HepG2 (cell line): ENCODE measurements around the gene KISS1R. TPM values are rescaled to one million over a fixed set of nuclear protein-coding genes. Genes with fewer than 3 reads are reported as not detected.

ENCODE experiments used
- ATAC-seq: fragments of 200-7000 bp; cut with Tn5 transposase; 3 replicates; pipeline ENCODE4 v1.9.1; 2020; ENCODE audit warnings: mild to moderate bottlenecking, moderate library complexity
- BruUV-seq: library from RNA; stranded (reverse); fragments of 400-500 nt; replicated peaks from 2 replicates; lab custom pipeline; 2021; lab: Mats Ljungman, UMichigan
- CTCF ChIA-PET: fragments of 300-600 bp; formaldehyde crosslinking; extraction: SDS; loops from one replicate; lab custom pipeline; 2021; ENCODE audit warnings: low total read pairs, inconsistent platforms, low intra/inter-chr PET ratio; lab: Yijun Ruan, JAX
- POLR2A ChIA-PET: fragments of 350-600 bp; sonication (Branson Sonifier 250); formaldehyde crosslinking; loops from one replicate; lab custom pipeline; 2020; ENCODE audit warnings: antibody characterized with exemption, inconsistent platforms; lab: Yijun Ruan, JAX
- DNase-seq: peaks from one replicate; pipeline ENCODE4 v3.0.0-alpha.2; 2015; ENCODE audit warnings: low spot score
- FAIRE-seq: peaks from 3 replicates; lab custom pipeline; 2011; peaks lifted over from hg19 to GRCh38; lab: Jason Lieb, UNC
- H2AFZ ChIP-seq: one replicate; pipeline ENCODE4 v1.6.1; 2011; ENCODE audit warnings: low read length, inconsistent platforms
- H3K27ac ChIP-seq: fragments of 300-600 bp; 3 replicates; pipeline ENCODE4 v1.8.0; 2011; ENCODE audit warnings: mixed run types, mild to moderate bottlenecking, mixed read lengths, low read length, inconsistent platforms; ENCODE audit not compliant: insufficient read depth; ENCODE audit errors: extremely low read length
- H3K27me3 ChIP-seq, 2 experiments: fragments of 200-600 bp in 1 of 2; 2 replicates in 1 of 2; 3 replicates in 1 of 2; pipeline versions ENCODE4 v1.6.0 to v1.8.0; 2011; ENCODE audit warnings: low read length in 2 of 2, mild to moderate bottlenecking in 2 of 2, moderate library complexity in 2 of 2, inconsistent platforms in 1 of 2; ENCODE audit not compliant: insufficient read depth in 2 of 2, control insufficient read depth in 1 of 2
- H3K36me3 ChIP-seq, 2 experiments: fragments of 200-600 bp in 1 of 2; replicated peaks in 1 of 2; 2 replicates in 1 of 2; 3 replicates in 1 of 2; pipeline versions ENCODE4 v1.5.1 to v1.8.0; 2011; ENCODE audit warnings: low read length in 2 of 2, inconsistent platforms in 1 of 2; ENCODE audit not compliant: insufficient read depth in 2 of 2, control insufficient read depth in 1 of 2
- H3K4me1 ChIP-seq: 2 replicates; pipeline ENCODE4 v1.5.1; 2012; ENCODE audit warnings: low read length, inconsistent platforms; ENCODE audit not compliant: insufficient read depth
- H3K4me2 ChIP-seq: 2 replicates; pipeline ENCODE4 v1.6.0; 2011; ENCODE audit warnings: low read depth, low read length, inconsistent platforms
- H3K4me3 ChIP-seq, 3 experiments: fragments of 200-600 bp in 1 of 3; sonication (generic), shearing (Covaris generic) in 1 of 3; replicated peaks in 1 of 3; 2 replicates each; pipeline ENCODE4 v1.5.1; 2011 to 2016; ENCODE audit warnings: low read length in 3 of 3, inconsistent platforms in 2 of 3, low read depth in 2 of 3, mild to moderate bottlenecking in 2 of 3, control low read depth in 1 of 3, mixed read lengths in 1 of 3; ENCODE audit not compliant: insufficient read depth in 1 of 3
- H3K79me2 ChIP-seq: one replicate; pipeline ENCODE4 v1.6.1; 2011; ENCODE audit warnings: low read length, inconsistent platforms; ENCODE audit not compliant: insufficient read depth
- H3K9ac ChIP-seq: 2 replicates; pipeline ENCODE4 v1.6.0; 2011; ENCODE audit warnings: mild to moderate bottlenecking, low read depth, low read length, inconsistent platforms; ENCODE audit not compliant: insufficient read depth
- H3K9me3 ChIP-seq: 2 replicates; pipeline ENCODE4 v1.5.1; 2012; ENCODE audit warnings: mild to moderate bottlenecking, low read length
- H4K20me1 ChIP-seq: 2 replicates; pipeline ENCODE4 v1.6.0; 2011; ENCODE audit warnings: inconsistent platforms, mild to moderate bottlenecking, low read length, moderate library complexity; ENCODE audit not compliant: insufficient read depth
- EHMT2 ChIP-seq: fragments of 200-600 bp; sonication (generic); IDR thresholded peaks from 2 replicates; pipeline ENCODE4 v1.7.0; 2017; ENCODE audit warnings: antibody characterized with exemption, low read depth, low read length, borderline replicate concordance
- FOXO4 ChIP-seq: sonication (generic); formaldehyde crosslinking; conservative IDR thresholded peaks from 2 replicates; pipeline ENCODE4 v1.8.1; 2023; ENCODE audit warnings: missing genetic modification reagents
- GABPA ChIP-seq, 2 experiments: IDR thresholded peaks; 2 replicates each; pipeline ENCODE4 v1.6.1; 2011 to 2016; ENCODE audit warnings: low read depth in 2 of 2, low read length in 1 of 2, missing biosample characterization in 1 of 2, missing genetic modification characterization in 1 of 2
- JUN ChIP-seq: sonication (generic); formaldehyde crosslinking; IDR thresholded peaks from 2 replicates; pipeline ENCODE4 v1.4.0; 2020; ENCODE audit warnings: mild to moderate bottlenecking, missing genetic modification reagents
- MLLT10 ChIP-seq: sonication (generic); formaldehyde crosslinking; IDR thresholded peaks from 2 replicates; pipeline ENCODE4 v1.4.0; 2020; ENCODE audit warnings: missing genetic modification reagents
- NCOA1 ChIP-seq: sonication (generic); formaldehyde crosslinking; IDR thresholded peaks from 2 replicates; pipeline ENCODE4 v1.9.0; 2021; ENCODE audit warnings: missing genetic modification reagents
- PAWR ChIP-seq: sonication (generic); formaldehyde crosslinking; IDR thresholded peaks from 2 replicates; pipeline ENCODE4 v1.4.0; 2020; ENCODE audit warnings: missing genetic modification reagents, mild to moderate bottlenecking, borderline replicate concordance
- PBX3 ChIP-seq: sonication (generic); formaldehyde crosslinking; IDR thresholded peaks from 2 replicates; pipeline ENCODE4 v1.8.1; 2023; ENCODE audit warnings: missing genetic modification reagents, inconsistent platforms, borderline replicate concordance
- SRSF1 ChIP-seq: fragments of 200-400 bp; formaldehyde crosslinking; optimal IDR thresholded peaks from 2 replicates; pipeline ENCODE3; 2017; ENCODE audit warnings: mild to moderate bottlenecking, low read depth, low read length, moderate library complexity
- SRSF9 ChIP-seq: fragments of 200-400 bp; formaldehyde crosslinking; IDR thresholded peaks from 2 replicates; pipeline ENCODE4 v1.6.1; 2018; ENCODE audit warnings: borderline replicate concordance, mild to moderate bottlenecking, low read depth, low read length; ENCODE audit not compliant: insufficient read depth, poor library complexity, severe bottlenecking
- STAT5B ChIP-seq: sonication (generic); formaldehyde crosslinking; IDR thresholded peaks from 2 replicates; pipeline ENCODE4 v1.4.0; 2020; ENCODE audit warnings: missing genetic modification reagents
- SYNCRIP ChIP-seq: fragments of 200-400 bp; formaldehyde crosslinking; IDR thresholded peaks from 2 replicates; pipeline ENCODE4 v1.6.1; 2018; ENCODE audit warnings: mild to moderate bottlenecking, low read depth, low read length; ENCODE audit not compliant: insufficient read depth
- ZNF260 ChIP-seq: sonication (generic); formaldehyde crosslinking; IDR thresholded peaks from 2 replicates; pipeline ENCODE4 v1.4.0; 2020; ENCODE audit warnings: missing genetic modification reagents, low read depth, mild to moderate bottlenecking, borderline replicate concordance
- ZNF3 ChIP-seq: IDR thresholded peaks from 2 replicates; pipeline ENCODE4 v1.7.0; 2017; ENCODE audit warnings: inconsistent platforms
- ZNF33A ChIP-seq: sonication (generic); formaldehyde crosslinking; IDR thresholded peaks from 2 replicates; pipeline ENCODE4 v1.5.1; 2020; ENCODE audit warnings: missing genetic modification reagents, mild to moderate bottlenecking, moderate library complexity, borderline replicate concordance
- ZNF609 ChIP-seq: sonication (generic); formaldehyde crosslinking; IDR thresholded peaks from 2 replicates; pipeline ENCODE4 v1.4.0; 2020; ENCODE audit warnings: mild to moderate bottlenecking, missing genetic modification reagents, borderline replicate concordance
- ZNF891 ChIP-seq: sonication (generic); formaldehyde crosslinking; IDR thresholded peaks from 2 replicates; pipeline ENCODE4 v1.5.0; 2020; ENCODE audit warnings: mild to moderate bottlenecking, missing genetic modification reagents
- WGBS: methylation state at CpG from one replicate; pipeline ENCODE4 v1.1.6; 2017; ENCODE audit warnings: low lambda C conversion rate; 5-methylcytosine and 5-hydroxymethylcytosine counted together
- in situ Hi-C: cut with HindIII; loops from 2 replicates; pipeline ENCODE4 v1.10.0; 2017; ENCODE audit warnings: low pct_unique_long_range_greater_than_20kb; ENCODE audit not compliant: extremely low pct_ligation_motif_present
- intact Hi-C: fragments of 100-400 bp; cut with micrococcal nuclease; formaldehyde crosslinking; loops from one replicate; pipeline ENCODE4 v1.10.0; 2022; ENCODE audit not compliant: unreplicated experiment
- polyA plus RNA-seq, 8 experiments: library from polyadenylated mRNA; depleted of rRNA in 3 of 8; stranded (reverse) in 7 of 8; unstranded in 1 of 8; fragments of >200 nt; fragmentation: Illumina TruSeq in 4 of 8; extraction: Trizol in 4 of 8; gene quantifications; 2 replicates each; pipeline versions ENCODE4 v1.2.1 to v1.2.3, GENCODE V29; 2011 to 2016; ENCODE audit warnings: low read depth in 4 of 8, missing spikeins in 1 of 8, mixed read lengths in 1 of 8; ENCODE audit not compliant: insufficient read depth in 1 of 8
- total RNA-seq, 5 experiments: library from RNA; depleted of rRNA; stranded (reverse); fragments of >200 nt; fragmentation: Illumina TruSeq; extraction: Trizol; gene quantifications; 2 replicates each; pipeline ENCODE4 v1.2.3, GENCODE V29; 2016; ENCODE audit warnings: low read depth in 1 of 5

KISS1R gene
- total and polyA plus RNA-seq, 2 of the 13 experiments (the other 11 are each of a cell fraction or from before 2014, with no cell fraction given) = 1.1 to 10.2 TPM

GRCh38 chr19:896434-896833 lies 20.7 kb upstream of the KISS1R start:
- no peak for FAIRE-seq
- ChIA-PET CTCF (no interaction called here), POLR2A (interaction anchor here (1.1 kb wide), 1 partner anchor 144 kb away, joined by 3 read pairs; no protein-coding TSS in a partner anchor)

More at GRCh38 chr19:896434-896833, 20.7 kb upstream of the KISS1R start:
- intact Hi-C loops = no loop called here
- H3K4me3 ChIP-seq = no peak overlapping the region
- no peak overlapping the region for H3K9ac ChIP-seq
- BruUV-seq = no TSS peak
- peaks cover 6% of the 10 kb centered on the region for H3K79me2 ChIP-seq
- no peak overlapping the region for H2AFZ ChIP-seq
- H3K27ac ChIP-seq = no peak overlapping the region
- TF ChIP-seq ZNF3 (CRISPR knock-in tag) = no peak
- TF ChIP-seq PAWR = no peak
- no peak for TF ChIP-seq FOXO4 (CRISPR knock-in tag)
- TF ChIP-seq PBX3 (CRISPR knock-in tag) = no peak
- no peak for TF ChIP-seq NCOA1 (CRISPR knock-in tag)
- TF ChIP-seq SRSF9 = no peak
- no peak for TF ChIP-seq SRSF1
- TF ChIP-seq JUN (CRISPR knock-in tag) = no peak
- TF ChIP-seq STAT5B = no peak
- TF ChIP-seq GABPA (IDR thresholded peaks at IDR 0.05; ENCODE audit: low read depth, low read length) = no peak
- no peak for TF ChIP-seq GABPA (CRISPR knock-in tag; IDR thresholded peaks at IDR 0.05; ENCODE audit: low read depth)
- TF ChIP-seq SYNCRIP = no peak
- no peak for TF ChIP-seq ZNF891 (CRISPR knock-in tag)
- no peak for TF ChIP-seq EHMT2
- TF ChIP-seq ZNF260 (CRISPR knock-in tag) = no peak
- no peak for TF ChIP-seq ZNF609 (CRISPR knock-in tag)
- TF ChIP-seq ZNF33A (CRISPR knock-in tag) = no peak
- TF ChIP-seq MLLT10 = no peak
- in situ Hi-C loops = no loop called here
- no peaks in the 10 kb centered on the region for H4K20me1 ChIP-seq
- H3K27me3 ChIP-seq = no peaks in the 10 kb centered on the region
- peaks cover 4 to 15% of the 10 kb centered on the region in 2 experiments; a peak in 4 of 5 replicates for H3K36me3 ChIP-seq
- H3K4me1 ChIP-seq = no peaks in the 10 kb centered on the region
- DNase-seq (no peak), ATAC-seq (no peak)
- H3K4me2 ChIP-seq = no peak overlapping the region
- 93% methylated on average over 9 of the region's 10 CpGs for WGBS
- H3K9me3 ChIP-seq = no peaks in the 10 kb centered on the region
